Caco-2 (cell line): ENCODE data around the gene MINDY1. TPM values are rescaled to one million over a fixed set of nuclear protein-coding genes. Genes with fewer than 3 reads are reported as not detected.

Experiments
- BruUV-seq: library from RNA; stranded (reverse); fragments of 400-500 nt; replicated peaks from 2 replicates; lab custom pipeline; 2021; lab: Mats Ljungman, UMichigan
- CTCF ChIA-PET: fragments of 300-600 bp; sonication (Branson Sonifier 250); formaldehyde crosslinking; loops from one replicate; lab custom pipeline; 2022; ENCODE audit warnings: antibody characterized with exemption; lab: Charles Lee
- POLR2A ChIA-PET: fragments of 300-600 bp; sonication (Branson Sonifier 250); formaldehyde crosslinking; loops from one replicate; lab custom pipeline; 2022; ENCODE audit warnings: antibody characterized with exemption; lab: Charles Lee
- DNase-seq, 2 experiments: peaks; one replicate each; pipeline versions ENCODE4 v3.0.0 to v3.0.0-alpha.2; 2020 to 2022
- H3K27me3 ChIP-seq: replicated peaks from 2 replicates; pipeline ENCODE4 v1.6.0; 2011; ENCODE audit warnings: low read length; ENCODE audit not compliant: control insufficient read depth, insufficient read depth
- H3K36me3 ChIP-seq: 2 replicates; pipeline ENCODE4 v1.5.1; 2011; ENCODE audit warnings: low read length; ENCODE audit not compliant: control insufficient read depth, insufficient read depth
- H3K4me1 ChIP-seq: fragments of 250-450 bp; sonication (Bioruptor Pico); 2 replicates; pipeline ENCODE4 v1.5.1; 2020; ENCODE audit warnings: mild to moderate bottlenecking
- H3K4me3 ChIP-seq: 2 replicates; pipeline ENCODE4 v1.5.1; 2011; ENCODE audit warnings: low read depth, mild to moderate bottlenecking, control low read depth, low read length
- H3K9me3 ChIP-seq: fragments of 250-450 bp; sonication (Bioruptor Pico); 2 replicates; pipeline ENCODE4 v1.5.1; 2020; ENCODE audit warnings: mild to moderate bottlenecking, moderate library complexity
- H3K27ac Mint-ChIP-seq: one replicate; pipeline ENCODE4 v1.8.0; 2022; ENCODE audit warnings: mixed read lengths; ENCODE audit not compliant: unreplicated experiment
- H3K27me3 Mint-ChIP-seq: one replicate; pipeline ENCODE4 v1.8.0; 2022; ENCODE audit warnings: mixed read lengths; ENCODE audit not compliant: insufficient read depth, unreplicated experiment
- H3K36me3 Mint-ChIP-seq: one replicate; pipeline ENCODE4 v1.8.0; 2022; ENCODE audit warnings: mild to moderate bottlenecking, mixed read lengths; ENCODE audit not compliant: insufficient read depth, unreplicated experiment
- H3K4me1 Mint-ChIP-seq: one replicate; pipeline ENCODE4 v1.8.0; 2022; ENCODE audit warnings: low read depth, mixed read lengths; ENCODE audit not compliant: unreplicated experiment
- H3K4me3 Mint-ChIP-seq: one replicate; pipeline ENCODE4 v1.8.0; 2022; ENCODE audit warnings: mild to moderate bottlenecking, moderate library complexity, mixed read lengths; ENCODE audit not compliant: unreplicated experiment
- H3K9me3 Mint-ChIP-seq: one replicate; pipeline ENCODE4 v1.8.0; 2022; ENCODE audit warnings: mixed read lengths; ENCODE audit not compliant: unreplicated experiment
- intact Hi-C: fragments of 100-400 bp; cut with micrococcal nuclease; formaldehyde crosslinking; loops from one replicate; pipeline ENCODE4 v1.10.0; 2022; ENCODE audit not compliant: unreplicated experiment
- total RNA-seq: library from RNA; stranded (reverse); gene quantifications from 2 replicates; pipeline ENCODE4 v1.2.3, GENCODE V29; 2022
- TF ChIP-seq, protein P1 (sequence below), 2 experiments: fragments of 200-600 bp in 1 of 2; IDR thresholded peaks; 1 replicate in 1 of 2; 2 replicates in 1 of 2; pipeline versions ENCODE4 v1.5.1 to v1.8.0; 2011 to 2022; ENCODE audit warnings: antibody characterized with exemption in 1 of 2, control low read depth in 1 of 2, inconsistent platforms in 1 of 2, low read depth in 1 of 2, low read length in 1 of 2, mild to moderate bottlenecking in 1 of 2, moderate library complexity in 1 of 2; ENCODE audit not compliant: insufficient read depth in 1 of 2, severe bottlenecking in 1 of 2, unreplicated experiment in 1 of 2

The MINDY1 gene
- total RNA-seq, 1 experiment from 2014 or later = 15.6 TPM

DNA sequence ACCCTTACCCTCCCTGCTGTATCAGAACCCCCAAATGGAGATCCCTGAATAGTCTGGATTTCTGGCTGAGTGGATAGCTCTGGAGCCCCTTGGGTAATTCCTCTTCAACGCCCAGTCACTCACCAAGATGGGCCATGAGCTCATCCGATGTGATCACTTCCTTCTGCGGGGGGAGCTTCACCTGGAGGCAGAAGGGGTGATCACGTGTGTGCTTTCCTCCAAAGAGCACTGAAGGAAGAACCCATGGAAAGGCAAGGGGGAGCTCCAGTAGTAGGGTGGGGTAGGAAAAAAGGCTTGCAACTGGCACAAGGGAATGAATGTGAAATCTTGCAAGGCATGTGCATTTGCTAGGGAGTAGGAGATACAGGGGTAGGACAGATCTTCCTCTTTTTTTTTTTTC, 5.1 kb downstream of the MINDY1 start:
- CTCF ChIA-PET = interaction anchor here (0.7 kb wide), 1 partner anchor 23 kb away, joined by 3 read pairs; no protein-coding TSS in a partner anchor
- no peak overlapping the region for H3K4me3 Mint-ChIP-seq
- no peaks in the 10 kb centered on the region for H3K9me3 Mint-ChIP-seq
- intact Hi-C loops = loop anchor here (10.0 kb wide), 1 partner anchor 437 kb away; no protein-coding TSS in a partner anchor
- no peak for DNase-seq
- Histone ChIP-seq H3K4me1 (peaks cover 9% of the 10 kb centered on the region; the same call in 1 of the 2 replicates), H3K9me3 (no peaks in the 10 kb centered on the region), H3K27me3 (no peaks in the 10 kb centered on the region), H3K4me3 (no peak overlapping the region), H3K36me3 (peaks cover 2% of the 10 kb centered on the region)
- BruUV-seq = no TSS peak
- H3K36me3 Mint-ChIP-seq = peaks cover 11% of the 10 kb centered on the region
- no peaks in the 10 kb centered on the region for H3K27me3 Mint-ChIP-seq
- TF ChIP-seq, protein P1, sequence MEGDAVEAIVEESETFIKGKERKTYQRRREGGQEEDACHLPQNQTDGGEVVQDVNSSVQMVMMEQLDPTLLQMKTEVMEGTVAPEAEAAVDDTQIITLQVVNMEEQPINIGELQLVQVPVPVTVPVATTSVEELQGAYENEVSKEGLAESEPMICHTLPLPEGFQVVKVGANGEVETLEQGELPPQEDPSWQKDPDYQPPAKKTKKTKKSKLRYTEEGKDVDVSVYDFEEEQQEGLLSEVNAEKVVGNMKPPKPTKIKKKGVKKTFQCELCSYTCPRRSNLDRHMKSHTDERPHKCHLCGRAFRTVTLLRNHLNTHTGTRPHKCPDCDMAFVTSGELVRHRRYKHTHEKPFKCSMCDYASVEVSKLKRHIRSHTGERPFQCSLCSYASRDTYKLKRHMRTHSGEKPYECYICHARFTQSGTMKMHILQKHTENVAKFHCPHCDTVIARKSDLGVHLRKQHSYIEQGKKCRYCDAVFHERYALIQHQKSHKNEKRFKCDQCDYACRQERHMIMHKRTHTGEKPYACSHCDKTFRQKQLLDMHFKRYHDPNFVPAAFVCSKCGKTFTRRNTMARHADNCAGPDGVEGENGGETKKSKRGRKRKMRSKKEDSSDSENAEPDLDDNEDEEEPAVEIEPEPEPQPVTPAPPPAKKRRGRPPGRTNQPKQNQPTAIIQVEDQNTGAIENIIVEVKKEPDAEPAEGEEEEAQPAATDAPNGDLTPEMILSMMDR (IDR thresholded peaks at IDR 0.05; ENCODE audit: insufficient read depth in 1 of 2, low read depth in 1 of 2, low read length in 1 of 2, severe bottlenecking in 1 of 2, unreplicated experiment in 1 of 2) = no peak
- H3K4me1 Mint-ChIP-seq = peaks cover 21% of the 10 kb centered on the region
- POLR2A ChIA-PET = interaction anchor here (0.6 kb wide), 1 partner anchor 45 kb away, joined by 3 read pairs; no protein-coding TSS in a partner anchor
- no peak overlapping the region for H3K27ac Mint-ChIP-seq

DNA sequence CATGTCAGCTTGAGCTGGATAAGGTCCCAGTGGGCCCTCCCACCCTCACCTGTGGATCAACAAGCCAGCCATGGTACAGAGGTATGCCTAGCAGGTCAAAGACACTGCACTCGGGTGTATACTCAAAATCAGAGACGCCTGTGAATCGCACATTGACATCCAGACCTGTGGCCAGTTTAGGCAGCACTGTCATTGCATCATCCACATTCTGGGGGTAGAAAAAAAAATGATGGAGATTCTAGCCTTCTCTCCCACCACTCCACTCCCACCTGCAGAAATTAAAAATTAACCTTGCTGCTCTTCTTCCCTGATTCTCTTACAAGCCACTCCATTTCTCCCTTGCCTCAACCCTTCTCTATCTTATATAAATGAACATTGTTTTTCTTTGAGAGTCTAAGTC, 6.3 kb downstream of the MINDY1 start:
- Mint-ChIP-seq H3K27ac (no peak overlapping the region), H3K36me3 (peaks cover 19% of the 10 kb centered on the region), H3K4me1 (peaks cover 21% of the 10 kb centered on the region), H3K4me3 (no peak overlapping the region), H3K9me3 (no peaks in the 10 kb centered on the region), H3K27me3 (no peaks in the 10 kb centered on the region)
- POLR2A ChIA-PET = no interaction called here
- BruUV-seq = no TSS peak
- TF ChIP-seq, protein P1 (IDR thresholded peaks at IDR 0.05; ENCODE audit: insufficient read depth in 1 of 2, low read depth in 1 of 2, low read length in 1 of 2, severe bottlenecking in 1 of 2, unreplicated experiment in 1 of 2) = no peak
- CTCF ChIA-PET = no interaction called here
- Histone ChIP-seq H3K4me1 (peaks cover 10% of the 10 kb centered on the region; the same call in 1 of the 2 replicates), H3K9me3 (no peaks in the 10 kb centered on the region), H3K4me3 (no peak overlapping the region), H3K36me3 (peaks cover 2% of the 10 kb centered on the region), H3K27me3 (no peaks in the 10 kb centered on the region)
- intact Hi-C loops = loop anchor here (10.0 kb wide), 1 partner anchor 436 kb away; no protein-coding TSS in a partner anchor
- no peak for DNase-seq

DNA sequence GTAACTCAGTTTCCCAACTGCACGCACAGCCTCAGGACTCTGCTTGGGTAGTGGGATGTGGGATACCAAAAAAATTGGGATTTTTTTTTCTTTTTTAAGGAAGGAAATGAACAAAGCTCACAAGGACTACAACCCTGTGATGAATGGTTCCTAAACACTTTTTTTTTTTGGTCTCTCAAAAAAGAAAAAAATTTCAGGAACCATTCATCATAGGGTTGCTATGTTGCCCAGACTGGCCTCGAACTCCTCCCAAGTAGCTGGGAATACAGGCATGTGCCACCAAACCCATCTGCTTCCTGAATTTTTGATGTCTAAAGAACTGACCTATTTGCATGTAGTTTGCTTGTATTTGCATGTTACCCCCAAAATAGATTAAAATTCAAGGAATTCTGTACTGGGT, 6.8 kb downstream of the MINDY1 start:
- Mint-ChIP-seq H3K27ac (no peak overlapping the region), H3K4me3 (no peak overlapping the region), H3K9me3 (no peaks in the 10 kb centered on the region), H3K4me1 (peaks cover 21% of the 10 kb centered on the region), H3K36me3 (peaks cover 19% of the 10 kb centered on the region), H3K27me3 (no peaks in the 10 kb centered on the region)
- intact Hi-C loops = loop anchor here (10.0 kb wide), 1 partner anchor 435 kb away; no protein-coding TSS in a partner anchor
- TF ChIP-seq, protein P1 (IDR thresholded peaks at IDR 0.05; ENCODE audit: insufficient read depth in 1 of 2, low read depth in 1 of 2, low read length in 1 of 2, severe bottlenecking in 1 of 2, unreplicated experiment in 1 of 2) = no peak
- DNase-seq = no peak
- ChIA-PET POLR2A (interaction anchor here (1.1 kb wide), 1 partner anchor 18 kb away, joined by 5 read pairs; the partner anchor contains the start of gene ANXA9), CTCF (interaction anchor here (1.5 kb wide), 1 partner anchor 18 kb away, joined by 4 read pairs; no protein-coding TSS in a partner anchor)
- H3K4me3 ChIP-seq = no peak overlapping the region
- no peaks in the 10 kb centered on the region for H3K27me3 ChIP-seq
- H3K4me1 ChIP-seq = peaks cover 12% of the 10 kb centered on the region; the same call in 1 of the 2 replicates
- no TSS peak for BruUV-seq
- no peaks in the 10 kb centered on the region for H3K9me3 ChIP-seq
- peaks cover 2% of the 10 kb centered on the region for H3K36me3 ChIP-seq
